A673 (cell line): ENCODE measurements around the gene GPBP1. TPM values are rescaled to one million over a fixed set of nuclear protein-coding genes. Genes with fewer than 3 reads are reported as not detected.

Source experiments
- BruUV-seq: library from RNA; stranded (reverse); fragments of 400-500 nt; replicated peaks from 2 replicates; lab custom pipeline; 2021; lab: Mats Ljungman, UMichigan
- CTCF ChIA-PET: fragments of 300-600 bp; sonication (Branson Sonifier 250); formaldehyde crosslinking; loops from one replicate; lab custom pipeline; 2022; ENCODE audit warnings: antibody characterized with exemption; lab: Charles Lee
- POLR2A ChIA-PET: fragments of 300-600 bp; sonication (Branson Sonifier 250); formaldehyde crosslinking; loops from one replicate; lab custom pipeline; 2022; ENCODE audit warnings: antibody characterized with exemption; ENCODE audit not compliant: low non-redundant PET; lab: Charles Lee
- DNase-seq: peaks from one replicate; pipeline ENCODE4 v3.0.0-alpha.2; 2015; ENCODE audit warnings: low spot score
- H3K27ac ChIP-seq: fragments of 200-600 bp; sonication (generic); 2 replicates; pipeline ENCODE4 v1.5.1; 2016; ENCODE audit warnings: mixed run types, low read depth, mild to moderate bottlenecking, mixed read lengths, antibody characterized with exemption, low read length; ENCODE audit not compliant: poor library complexity, severe bottlenecking
- H3K27me3 ChIP-seq: fragments of 200-600 bp; sonication (generic); replicated peaks from 2 replicates; pipeline ENCODE4 v1.6.1; 2017; ENCODE audit warnings: mixed run types, low read depth, mild to moderate bottlenecking, mixed read lengths, antibody characterized with exemption, low read length; ENCODE audit not compliant: insufficient read depth, poor library complexity
- H3K36me3 ChIP-seq: fragments of 200-600 bp; sonication (generic); 2 replicates; pipeline ENCODE4 v1.6.1; 2016; ENCODE audit warnings: mixed run types, mild to moderate bottlenecking, mixed read lengths, antibody characterized with exemption, low read length; ENCODE audit not compliant: insufficient read depth, poor library complexity, severe bottlenecking
- H3K4me1 ChIP-seq: fragments of 200-600 bp; sonication (generic); 2 replicates; pipeline ENCODE4 v1.6.1; 2017; ENCODE audit warnings: mixed run types, mild to moderate bottlenecking, mixed read lengths, antibody characterized with exemption, low read length; ENCODE audit not compliant: insufficient read depth, poor library complexity, severe bottlenecking
- H3K4me3 ChIP-seq: fragments of 200-600 bp; sonication (generic); 2 replicates; pipeline ENCODE4 v1.5.1; 2016; ENCODE audit warnings: low read depth, mixed run types, mild to moderate bottlenecking, mixed read lengths, low read length; ENCODE audit not compliant: poor library complexity, severe bottlenecking
- H3K9me3 ChIP-seq: fragments of 200-600 bp; sonication (generic); 2 replicates; pipeline ENCODE4 v1.6.1; 2016; ENCODE audit warnings: mixed run types, low read depth, mild to moderate bottlenecking, mixed read lengths, antibody characterized with exemption, low read length; ENCODE audit not compliant: poor library complexity, severe bottlenecking
- CTCF ChIP-seq: fragments of 300-800, 200-600 bp; sonication (generic); conservative IDR thresholded peaks from 2 replicates; pipeline ENCODE4 v1.5.1; 2017; ENCODE audit warnings: low read depth, mild to moderate bottlenecking, antibody characterized with exemption, low read length, moderate library complexity, mixed read lengths
- EZH2 ChIP-seq: fragments of 200-600 bp; sonication (generic); IDR thresholded peaks from 2 replicates; pipeline ENCODE4 v1.6.1; 2017; ENCODE audit warnings: borderline replicate concordance, low read depth, mild to moderate bottlenecking, mixed read lengths, antibody characterized with exemption, low read length; ENCODE audit not compliant: poor library complexity, severe bottlenecking
- intact Hi-C: fragments of 100-400 bp; cut with micrococcal nuclease; formaldehyde crosslinking; loops from one replicate; pipeline ENCODE4 v1.10.0; 2022; ENCODE audit not compliant: unreplicated experiment
- total RNA-seq: library from RNA; stranded (reverse); gene quantifications from 2 replicates; pipeline ENCODE4 v1.2.3, GENCODE V29; 2021

GPBP1 gene
- total RNA-seq, 1 experiment from 2014 or later = 85.5 TPM

GRCh38 chr5:57171816-57172465 is 1.9 kb upstream of the GPBP1 start:
- DNase-seq = no peak
- ChIA-PET CTCF (no interaction called here), POLR2A (no interaction called here)
- peak overlapping the region; percentile 88 for H3K4me3 ChIP-seq
- no TSS peak for BruUV-seq
- no peaks in the 10 kb centered on the region for H3K27me3 ChIP-seq
- H3K36me3 ChIP-seq = peaks cover 8% of the 10 kb centered on the region
- H3K4me1 ChIP-seq = no peaks in the 10 kb centered on the region
- no peaks in the 10 kb centered on the region for H3K9me3 ChIP-seq
- peak overlapping the region; percentile 99 for H3K27ac ChIP-seq
- TF ChIP-seq EZH2 (no peak), CTCF (no peak)
- intact Hi-C loops = loop anchor here (2.0 kb wide), 1 partner anchor 261 kb away; no protein-coding TSS in a partner anchor

GRCh38 chr5:57172466-57173318 is 1.2 kb upstream of the GPBP1 start:
- ChIA-PET CTCF (no interaction called here), POLR2A (interaction anchor here (0.7 kb wide), 1 partner anchor 255 kb away, joined by 5 read pairs; no protein-coding TSS in a partner anchor)
- TF ChIP-seq CTCF = no peak
- no peak for TF ChIP-seq EZH2
- peak overlapping the region; percentile 88 for H3K4me3 ChIP-seq
- peaks cover 9% of the 10 kb centered on the region for H3K36me3 ChIP-seq
- no peaks in the 10 kb centered on the region for H3K4me1 ChIP-seq
- no peaks in the 10 kb centered on the region for H3K27me3 ChIP-seq
- peak; percentile 34 for DNase-seq
- H3K27ac ChIP-seq = peak overlapping the region; percentile 99
- H3K9me3 ChIP-seq = no peaks in the 10 kb centered on the region
- intact Hi-C loops = loop anchor here (2.0 kb wide), 1 partner anchor 262 kb away; no protein-coding TSS in a partner anchor
- TSS peak; percentile 81 for BruUV-seq

GRCh38 chr5:57174128-57174889 is 450 bp downstream of the GPBP1 start:
- peaks cover 10% of the 10 kb centered on the region for H3K4me1 ChIP-seq
- TF ChIP-seq EZH2 (no peak), CTCF (no peak)
- H3K27me3 ChIP-seq = no peaks in the 10 kb centered on the region
- POLR2A ChIA-PET = no interaction called here
- H3K36me3 ChIP-seq = peaks cover 14% of the 10 kb centered on the region
- BruUV-seq = no TSS peak
- H3K9me3 ChIP-seq = no peaks in the 10 kb centered on the region
- CTCF ChIA-PET = no interaction called here
- peak overlapping the region; percentile 99 for H3K27ac ChIP-seq
- H3K4me3 ChIP-seq = peak overlapping the region; percentile 88
- DNase-seq = peak; percentile 46
- intact Hi-C loops = no loop called here
